GM21786 (cell line): ENCODE measurements around the gene PHACTR4.
"Not testable (repeated sequence)": the region's sequence is repeated elsewhere in the genome, so short reads cannot be mapped to it uniquely, and the experiment has no call there.

Experiments used
- ATAC-seq: cut with Tn5 transposase; IDR thresholded peaks from one replicate; pipeline ENCODE4 v1.9.1; 2021; ENCODE audit not compliant: unreplicated experiment

The PHACTR4 gene

DNA sequence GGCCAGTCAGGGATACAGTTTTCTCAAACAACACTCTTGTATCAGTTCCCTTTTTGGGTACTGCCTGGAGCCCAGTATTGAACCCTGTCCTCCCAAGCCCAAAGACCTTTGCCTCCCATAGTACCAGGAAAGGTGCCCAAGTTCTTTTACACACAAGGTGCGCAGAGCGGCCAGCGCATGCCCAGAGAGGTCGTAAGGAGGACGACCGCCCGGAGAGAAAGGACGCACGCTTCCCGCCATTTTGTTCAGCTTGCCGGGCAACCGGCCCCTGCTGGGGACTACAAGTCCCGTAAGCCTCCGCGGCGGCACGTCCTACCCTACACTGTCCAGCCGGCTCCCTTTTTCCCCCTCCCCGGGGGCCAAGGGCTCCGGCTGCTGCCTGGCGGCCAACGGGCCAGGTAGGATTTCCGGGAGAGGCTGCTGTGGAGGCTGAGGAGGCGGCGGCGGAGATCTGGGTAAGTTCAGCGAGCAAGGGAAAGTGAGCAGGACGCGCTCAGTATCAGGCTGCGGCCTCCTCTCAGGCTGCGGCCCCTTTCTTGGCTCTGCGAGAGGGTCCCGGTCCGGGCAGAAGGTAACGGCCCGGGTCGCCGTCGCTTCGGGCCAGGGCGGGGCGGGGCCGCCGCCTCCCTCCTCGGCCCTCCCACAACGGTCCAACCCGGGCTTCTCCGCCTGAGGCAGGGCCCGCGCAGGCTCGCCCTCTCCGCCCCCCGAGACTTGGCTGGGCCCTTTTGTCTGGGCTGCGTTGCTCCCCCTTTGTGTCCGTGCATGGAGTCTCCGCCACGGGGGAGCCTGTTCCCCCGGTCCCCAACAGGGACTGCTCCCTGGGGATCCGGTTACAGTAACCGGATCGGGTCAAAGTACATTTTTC lies at the start of gene PHACTR4:
Gene PHACTR4 (plus strand): TSS at position 370 of the 868 bp plus-strand sequence. CDS start 37,708 bp downstream, outside the sequence.
- ATAC-seq = peak; percentile 83

DNA sequence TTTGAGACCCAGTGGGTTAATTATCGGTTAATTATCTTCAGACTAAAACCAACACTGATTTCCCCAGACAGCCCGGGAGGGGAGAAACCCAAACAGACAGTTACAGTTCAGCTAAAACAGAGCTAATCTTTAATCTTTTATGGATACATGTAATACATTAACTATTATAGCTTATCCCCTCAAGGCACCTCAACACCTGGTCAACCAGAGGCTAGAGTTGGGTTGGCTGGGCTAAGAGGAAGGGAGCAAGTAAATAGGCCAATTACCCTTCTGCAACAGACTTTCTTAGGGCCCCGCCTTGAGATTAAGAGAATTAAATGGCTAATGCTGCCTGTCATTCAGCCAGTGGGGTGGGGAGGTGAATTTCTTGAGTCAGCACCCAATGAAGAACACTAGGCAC lies 47.3 kb upstream of the PHACTR4 start:
- ATAC-seq = peak; percentile 38

DNA sequence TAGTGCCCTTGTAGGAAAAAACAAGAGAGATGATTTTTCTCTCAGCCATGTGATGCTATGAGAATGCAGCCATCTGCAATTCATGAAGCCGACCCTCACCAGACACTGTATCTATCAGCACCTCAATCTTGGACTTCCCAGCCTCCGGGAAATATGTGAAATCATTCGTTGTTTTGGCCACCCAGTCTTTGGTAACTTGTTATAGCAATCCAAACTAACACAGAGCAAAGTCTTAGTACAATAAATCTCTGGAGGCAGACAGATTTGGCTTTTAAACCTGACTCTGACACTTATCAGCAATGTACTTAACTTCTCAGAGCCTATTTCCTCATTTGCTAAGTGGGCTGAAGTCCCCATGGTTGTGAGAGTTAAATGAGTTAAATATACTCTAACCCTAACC lies 45.8 kb upstream of the PHACTR4 start:
- no peak for ATAC-seq

DNA sequence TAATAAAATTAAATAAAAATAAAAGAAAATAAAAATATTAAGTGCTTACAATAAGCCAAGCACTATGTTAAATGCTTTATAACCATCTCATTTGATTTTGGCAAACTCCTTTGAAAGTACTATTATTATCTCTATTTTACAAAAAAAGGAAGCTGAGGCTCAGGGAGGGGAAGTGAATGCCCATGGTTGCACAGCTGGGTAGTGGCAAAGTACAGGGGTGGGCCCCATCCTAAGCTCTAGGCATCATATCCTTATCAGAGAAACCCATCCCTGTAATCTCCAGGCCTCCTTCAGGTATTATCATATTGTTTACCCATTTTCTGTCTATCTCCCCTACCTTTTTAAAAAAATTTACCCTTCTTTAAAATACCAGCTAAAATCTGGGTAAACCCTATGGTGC lies 43.0 kb upstream of the PHACTR4 start:
- ATAC-seq = no peak

DNA sequence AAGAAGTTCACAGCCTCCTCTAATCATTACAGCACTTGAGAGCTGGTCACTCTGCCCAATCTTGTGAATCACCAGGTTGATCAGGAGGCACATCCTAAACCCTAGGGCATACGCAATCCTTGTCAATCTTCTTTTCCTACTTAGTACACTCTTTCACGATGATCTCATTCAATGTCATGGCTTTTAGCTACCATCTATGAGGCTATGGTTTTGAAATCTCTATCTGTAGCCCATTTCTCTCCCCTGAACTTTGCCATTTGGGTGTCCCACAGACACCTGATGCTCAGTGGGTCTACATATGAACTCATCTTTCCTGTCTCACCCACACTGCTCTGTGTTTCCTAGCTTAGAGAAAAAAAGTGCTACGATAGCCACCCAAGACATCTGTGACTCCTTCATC lies 42.6 kb upstream of the PHACTR4 start:
- ATAC-seq = no peak

DNA sequence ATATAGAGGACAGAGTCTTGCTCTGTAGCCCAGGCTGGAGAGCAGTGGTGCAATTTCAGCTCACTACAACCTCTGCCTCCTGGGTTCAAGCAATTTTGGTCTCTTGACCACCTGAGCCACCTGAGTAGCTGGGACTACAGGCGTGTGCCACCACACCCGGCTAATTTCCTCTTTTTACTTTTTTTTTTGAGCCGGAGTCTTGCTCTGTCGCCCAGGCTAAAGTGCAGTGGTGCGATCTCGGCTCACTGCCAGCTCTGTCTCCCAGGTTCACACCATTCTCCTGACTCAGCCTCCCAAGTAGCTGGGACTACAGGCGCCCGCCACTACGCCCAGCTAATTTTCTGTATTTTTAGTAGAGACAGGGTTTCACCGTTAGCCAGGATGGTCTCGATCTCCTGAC lies 42.1 kb upstream of the PHACTR4 start:
- ATAC-seq = not testable (repeated sequence)

DNA sequence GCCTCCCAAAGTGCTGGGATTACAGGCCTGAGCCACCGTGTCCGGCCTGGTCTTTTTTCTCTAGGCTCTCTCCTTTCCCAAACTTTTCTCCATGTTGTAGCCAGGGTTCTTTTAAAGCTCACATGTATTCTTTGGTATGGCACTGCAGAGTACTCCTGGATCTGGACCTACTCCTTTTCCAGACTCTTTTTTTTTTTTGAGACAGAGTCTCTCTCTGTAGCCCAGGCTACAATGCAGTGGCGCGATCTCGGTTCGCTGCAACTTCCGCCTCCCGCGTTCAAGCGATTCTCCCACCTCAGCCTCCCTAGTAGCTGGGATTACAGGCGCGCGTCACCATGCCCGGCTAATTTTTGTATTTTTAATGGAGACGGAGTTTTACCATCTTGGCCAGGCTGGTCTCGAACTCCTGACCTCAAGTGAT lies 41.3 kb upstream of the PHACTR4 start:
- no peak for ATAC-seq

DNA sequence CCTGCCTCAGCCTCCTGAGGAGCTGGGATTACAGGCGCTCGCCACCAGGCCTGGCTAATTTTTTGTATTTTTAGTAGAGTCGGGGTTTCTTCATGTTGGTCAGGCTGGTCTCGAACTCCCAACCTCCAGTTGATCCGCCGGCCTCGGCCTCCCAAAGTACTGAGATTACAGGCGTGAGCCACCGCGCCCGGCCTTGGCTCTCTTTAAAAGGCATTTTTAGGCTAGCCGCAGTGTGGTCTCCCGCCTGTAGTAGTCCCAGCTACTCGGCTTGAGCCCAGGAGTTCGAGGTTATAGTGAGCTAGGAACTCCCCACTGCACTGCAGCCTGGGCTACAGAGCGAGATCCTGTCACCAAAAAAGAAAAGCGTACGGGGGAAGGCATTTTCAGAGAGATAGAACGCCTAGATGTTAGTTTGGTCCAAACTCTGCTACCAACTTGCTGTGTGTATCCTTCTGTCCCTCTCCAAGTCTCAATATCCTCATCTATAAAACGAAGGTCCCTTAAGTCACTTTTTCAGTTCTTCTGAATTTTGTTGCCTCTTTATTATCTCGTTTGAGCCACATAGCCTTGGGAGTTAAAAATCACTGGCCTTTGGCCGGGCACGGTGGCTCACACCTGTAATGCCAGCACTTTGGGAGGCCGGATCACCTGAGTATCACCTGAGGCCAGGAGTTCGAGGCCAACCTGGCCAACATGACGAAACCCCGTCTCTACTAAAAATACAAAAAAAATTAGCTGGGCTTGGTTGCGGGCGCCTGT lies 40.0 kb upstream of the PHACTR4 start:
- ATAC-seq = no peak

DNA sequence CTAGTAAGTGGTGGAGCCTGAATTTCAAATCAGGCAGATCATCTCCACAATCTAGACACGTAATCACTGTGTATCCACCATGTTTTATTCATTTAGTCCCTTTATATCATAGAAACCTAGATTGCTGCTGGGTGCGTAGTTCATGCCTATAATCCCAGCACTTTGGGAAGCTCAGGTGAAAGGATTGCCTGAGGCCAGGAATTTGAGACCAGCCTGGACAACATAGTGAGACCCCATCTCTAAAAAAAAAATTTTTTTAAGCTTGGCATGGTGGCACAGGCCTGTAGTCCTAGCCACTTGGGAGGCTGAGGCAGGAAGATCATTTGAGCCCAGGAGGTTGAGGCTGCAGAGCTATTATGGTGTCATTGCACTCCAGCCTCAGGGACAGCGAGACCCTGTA lies 30.6 kb upstream of the PHACTR4 start:
- no peak for ATAC-seq

DNA sequence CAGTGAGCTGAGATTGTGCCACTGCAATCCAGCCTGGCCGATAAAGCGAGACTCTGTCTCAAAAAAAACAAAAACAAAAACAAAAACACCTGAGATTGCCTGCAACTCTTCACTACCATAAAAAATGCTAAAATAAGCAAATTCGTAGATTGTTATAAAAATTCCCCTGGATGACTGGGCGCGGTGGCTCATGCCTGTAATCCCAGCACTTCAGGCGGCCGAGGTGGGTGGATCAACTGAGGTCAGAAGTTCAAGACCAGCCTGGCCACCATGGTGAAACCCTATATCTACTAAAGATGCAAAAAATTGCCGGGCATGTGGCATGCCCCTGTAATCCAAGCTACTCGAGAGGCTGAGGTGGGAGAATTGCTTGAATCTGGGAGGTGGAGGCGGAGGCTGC lies 30.0 kb upstream of the PHACTR4 start:
- no peak for ATAC-seq

DNA sequence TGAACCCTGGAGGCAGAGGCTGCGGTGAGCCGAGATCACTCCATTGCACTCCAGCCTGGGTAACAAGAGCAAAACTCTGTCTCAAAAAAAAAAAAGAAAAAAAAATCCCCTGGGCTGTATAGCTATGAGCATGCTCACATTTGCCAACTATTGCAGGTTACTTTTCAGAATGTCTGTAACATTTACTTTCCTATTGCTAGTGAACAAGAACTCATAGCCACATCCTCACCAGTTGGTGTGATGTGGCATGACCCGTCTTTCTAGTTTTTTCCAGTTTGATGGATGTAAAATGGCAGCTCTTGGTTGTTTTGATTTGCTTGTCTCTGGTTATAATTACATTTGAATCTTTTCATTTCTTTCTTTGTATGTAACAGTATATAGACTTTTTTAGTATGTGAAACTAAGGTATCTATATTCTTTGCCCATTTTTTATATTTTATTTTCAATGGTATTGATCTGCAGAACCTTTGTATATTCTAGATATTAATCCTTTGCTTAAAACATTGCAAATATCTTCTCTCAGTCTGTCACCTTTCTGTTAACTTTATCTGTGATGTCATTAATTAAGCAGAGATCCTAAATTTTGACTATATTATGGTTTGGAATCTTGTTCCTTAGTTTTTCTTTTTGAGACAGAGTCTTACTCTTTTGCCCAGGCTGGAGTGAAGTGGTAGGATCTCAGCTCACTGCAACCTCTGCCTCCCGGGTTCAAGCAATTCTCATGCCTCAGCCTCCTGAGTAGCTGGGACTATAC lies 29.1 kb upstream of the PHACTR4 start:
- ATAC-seq = no peak

DNA sequence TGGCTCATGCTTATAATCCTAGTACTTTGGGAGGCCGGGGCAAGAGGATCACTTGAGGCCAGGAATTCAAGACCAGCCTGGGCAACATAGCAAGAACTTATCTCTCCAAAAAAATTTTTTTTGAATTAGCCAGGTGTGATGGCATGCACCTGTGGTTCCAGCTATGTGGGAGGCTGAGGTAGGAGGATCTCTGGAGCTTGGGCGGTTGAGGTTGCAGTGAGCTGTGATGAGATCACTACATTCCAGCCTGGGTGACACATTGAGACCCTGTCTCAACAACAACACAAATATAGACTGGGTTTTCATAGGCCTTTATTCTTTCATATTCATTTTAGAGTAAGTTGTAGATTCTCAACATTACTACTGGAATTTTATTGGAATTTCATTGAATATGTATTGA lies 27.9 kb upstream of the PHACTR4 start:
- no peak for ATAC-seq

DNA sequence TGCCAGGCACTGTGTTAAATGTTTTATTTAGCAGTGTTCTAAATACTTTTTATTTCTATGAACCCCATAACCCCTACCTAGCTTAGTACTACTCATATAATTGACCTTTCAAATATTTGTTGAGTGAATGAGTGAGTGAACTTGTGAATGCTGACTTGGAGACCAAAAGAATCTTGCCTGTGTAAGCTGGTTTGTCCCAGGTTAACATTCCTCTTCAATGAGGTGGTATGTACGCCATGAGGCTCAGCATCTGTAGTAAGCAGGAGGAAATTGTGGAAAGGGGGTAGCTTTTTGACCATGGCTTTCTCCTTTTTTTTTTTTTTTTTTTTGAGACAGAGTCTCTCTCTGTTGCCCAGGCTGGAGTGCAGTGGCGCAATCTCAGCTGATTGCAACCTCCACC lies 26.1 kb upstream of the PHACTR4 start:
- no peak for ATAC-seq

DNA sequence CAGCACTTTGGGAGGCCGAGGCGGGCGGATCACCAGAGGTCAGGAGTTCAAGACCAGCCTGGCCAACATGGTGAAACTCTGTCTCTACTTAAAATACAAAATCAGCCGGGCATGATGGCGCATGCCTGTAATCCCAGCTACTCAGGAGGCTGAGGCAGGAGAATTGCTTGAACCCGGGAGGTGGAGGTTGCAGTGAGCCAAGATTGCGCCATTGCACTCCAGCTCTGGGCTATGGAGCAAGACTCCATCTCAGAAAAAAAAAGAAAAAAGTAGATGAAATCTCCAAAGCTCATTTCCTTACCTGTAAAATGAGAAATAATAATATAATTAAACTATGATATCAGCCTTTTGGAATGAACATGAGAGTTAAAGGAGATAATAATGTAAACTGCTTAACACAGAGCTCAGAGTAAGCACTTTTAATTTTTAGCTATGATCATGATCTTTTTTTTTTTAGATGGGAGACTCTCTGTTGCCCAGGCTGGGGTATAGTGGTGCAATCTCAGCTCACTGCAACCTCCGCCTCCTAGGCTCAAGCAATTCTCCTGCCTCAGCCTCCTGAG lies 16.2 kb upstream of the PHACTR4 start:
- not testable (repeated sequence) for ATAC-seq

DNA sequence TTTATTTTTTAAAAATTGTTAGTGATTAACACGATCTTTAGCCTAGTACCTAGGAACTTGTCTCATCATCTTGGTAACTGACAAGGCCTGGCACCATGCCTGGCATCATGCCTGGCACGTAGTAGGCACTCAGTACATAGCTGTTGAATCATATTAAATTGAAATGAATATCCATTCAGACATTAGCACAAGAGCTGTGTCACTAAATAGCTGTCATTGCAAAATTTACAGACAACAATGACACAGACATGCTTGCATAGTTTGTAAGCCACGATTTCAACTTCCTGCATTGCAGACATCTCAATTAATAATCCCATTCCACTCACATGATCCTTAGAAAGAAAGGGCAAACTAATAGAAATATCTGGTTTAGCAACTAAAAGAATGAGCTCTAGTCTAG lies 15.4 kb upstream of the PHACTR4 start:
- no peak for ATAC-seq

DNA sequence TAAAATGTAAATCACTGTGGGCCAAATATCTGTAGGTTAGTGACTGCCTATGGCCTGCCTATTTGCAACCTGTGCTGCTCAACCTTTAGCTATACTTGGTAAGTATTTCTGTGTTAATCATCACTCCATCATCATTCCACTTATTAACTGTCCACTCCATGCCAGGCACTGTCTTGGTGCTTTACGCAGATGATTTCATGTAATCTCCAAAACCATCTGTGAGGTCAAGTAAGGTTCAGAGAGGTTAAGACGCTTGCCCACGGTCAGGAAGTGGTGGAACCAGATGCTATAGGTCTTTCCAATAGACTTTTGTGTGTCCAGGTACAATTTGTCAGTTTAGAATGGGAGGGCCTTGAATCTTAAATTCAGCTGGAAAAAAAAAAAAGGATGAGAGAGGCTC lies 10.8 kb upstream of the PHACTR4 start:
- no peak for ATAC-seq

DNA sequence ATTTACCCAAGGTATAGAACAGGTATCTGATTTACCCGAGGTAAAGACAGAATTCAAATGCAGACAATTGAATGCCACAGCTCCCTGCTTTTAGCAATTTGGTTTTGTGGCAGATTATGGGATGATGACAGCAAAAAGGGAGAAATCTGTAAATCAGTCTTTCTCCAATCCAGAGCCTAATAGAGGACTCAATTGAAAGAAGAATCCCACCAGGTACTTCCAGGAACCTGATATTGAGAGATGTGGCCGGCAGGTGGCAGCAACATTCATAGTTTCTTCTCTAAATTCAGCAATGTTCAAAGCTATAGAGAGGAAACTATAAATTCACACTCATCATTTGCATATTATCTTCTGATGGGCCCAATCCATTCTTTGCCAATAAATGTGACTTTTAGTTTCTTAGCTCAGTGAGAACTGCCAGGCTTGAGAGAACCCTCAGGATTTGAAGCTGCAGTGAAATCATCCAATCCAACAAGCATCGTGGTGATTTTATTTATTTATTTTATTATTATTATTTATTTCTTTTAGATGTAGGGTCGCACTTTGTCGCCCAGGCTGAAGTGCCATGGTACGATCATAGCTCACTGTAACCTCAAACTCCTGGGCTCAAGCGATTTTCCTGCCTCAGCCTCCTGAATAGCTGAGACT lies 9.8 kb upstream of the PHACTR4 start:
- ATAC-seq = no peak

DNA sequence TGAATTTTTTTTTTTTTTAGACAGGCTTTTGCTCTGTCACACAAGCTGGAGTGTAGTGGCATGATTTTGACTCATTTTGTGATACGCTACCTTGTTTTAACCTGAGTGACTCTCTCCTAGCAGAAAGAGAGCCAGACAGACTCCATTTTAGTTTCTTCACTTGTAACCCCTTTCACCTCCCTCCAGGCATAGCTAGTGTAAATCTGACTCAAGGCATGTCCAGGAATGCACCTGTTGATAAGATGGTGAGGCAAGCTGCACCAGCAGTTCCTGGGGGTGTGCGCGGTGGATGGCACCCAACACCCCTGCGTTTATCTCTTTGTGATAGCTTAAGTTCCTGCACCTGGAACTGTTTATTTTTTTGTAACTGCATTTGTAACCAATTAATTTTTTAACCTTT lies 4.7 kb upstream of the PHACTR4 start:
- no peak for ATAC-seq

DNA sequence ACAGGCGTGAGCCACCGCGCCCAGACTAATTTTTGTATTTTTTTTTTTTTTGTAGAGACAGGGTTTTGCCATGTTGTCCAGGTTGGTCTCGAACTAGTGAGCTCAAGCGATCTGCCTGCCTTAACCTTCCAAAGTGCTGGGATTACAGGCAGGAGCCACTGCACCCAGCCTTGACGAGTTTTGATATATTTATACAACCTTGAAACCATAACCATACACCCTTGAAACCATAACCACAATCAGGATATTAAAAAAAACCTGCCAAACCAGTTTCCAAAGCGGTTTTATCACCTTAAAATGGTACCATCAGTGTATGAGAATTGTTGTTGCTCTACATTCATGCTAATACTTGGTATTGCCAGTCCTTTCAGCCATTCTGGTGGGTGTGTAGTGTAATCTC lies 3.7 kb upstream of the PHACTR4 start:
- ATAC-seq = no peak

DNA sequence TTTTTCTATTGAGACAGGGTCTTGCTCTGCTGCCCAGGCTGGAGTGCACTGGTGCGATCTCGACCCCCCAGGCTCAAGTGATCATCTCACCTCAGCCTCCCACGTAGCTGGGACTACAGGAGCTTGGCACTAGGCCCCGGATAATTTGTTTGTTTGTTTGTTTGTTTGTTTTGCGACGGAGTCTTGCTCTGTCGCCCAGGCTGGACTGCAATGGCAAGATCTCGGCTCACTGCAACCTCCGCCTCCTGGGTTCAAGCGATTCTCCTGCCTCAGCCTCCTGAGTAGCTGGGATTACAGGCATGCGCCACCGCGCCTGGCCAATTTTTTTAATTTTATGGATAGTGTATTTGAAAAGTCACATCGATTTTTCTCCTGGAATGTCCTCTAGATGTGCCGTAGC lies 932 bp upstream of the PHACTR4 start:
- ATAC-seq = not testable (repeated sequence)
